Mucosa of rectum (tissue), 2 donors: ENCODE data around the gene C16orf95.

ENCODE experiments used
- H3K27ac ChIP-seq, 2 donors: one replicate each; pipeline ENCODE4 v1.7.0; 2013; ENCODE audit warnings: inconsistent platforms in 2 of 2, low read depth in 2 of 2, low read length in 2 of 2
- H3K27me3 ChIP-seq, 2 donors: one replicate each; pipeline ENCODE4 v1.7.0; 2013; ENCODE audit warnings: low read length in 2 of 2; ENCODE audit not compliant: control insufficient read depth in 2 of 2, insufficient read depth in 2 of 2
- H3K36me3 ChIP-seq, 2 donors: one replicate each; pipeline ENCODE4 v1.7.0; 2013; ENCODE audit warnings: low read length in 2 of 2; ENCODE audit not compliant: control insufficient read depth in 2 of 2, insufficient read depth in 2 of 2
- H3K4me1 ChIP-seq, 2 donors: one replicate each; pipeline ENCODE4 v1.7.0; 2013; ENCODE audit warnings: low read length in 2 of 2, mild to moderate bottlenecking in 1 of 2; ENCODE audit not compliant: control insufficient read depth in 2 of 2, insufficient read depth in 2 of 2
- H3K4me3 ChIP-seq, 2 donors: one replicate each; pipeline ENCODE4 v1.7.0; 2013; ENCODE audit warnings: low read length in 2 of 2
- H3K9ac ChIP-seq, 2 donors: one replicate each; pipeline ENCODE4 v1.7.0; 2013; ENCODE audit warnings: low read length in 2 of 2, low read depth in 1 of 2, mild to moderate bottlenecking in 1 of 2
- H3K9me3 ChIP-seq, 2 donors: one replicate each; pipeline ENCODE4 v1.7.0; 2013; ENCODE audit warnings: low read length in 2 of 2; ENCODE audit not compliant: control insufficient read depth in 2 of 2
- donor health status: healthy.
- donor health status: Normal muscosa, but diverticular disease.

The C16orf95 gene

DNA sequence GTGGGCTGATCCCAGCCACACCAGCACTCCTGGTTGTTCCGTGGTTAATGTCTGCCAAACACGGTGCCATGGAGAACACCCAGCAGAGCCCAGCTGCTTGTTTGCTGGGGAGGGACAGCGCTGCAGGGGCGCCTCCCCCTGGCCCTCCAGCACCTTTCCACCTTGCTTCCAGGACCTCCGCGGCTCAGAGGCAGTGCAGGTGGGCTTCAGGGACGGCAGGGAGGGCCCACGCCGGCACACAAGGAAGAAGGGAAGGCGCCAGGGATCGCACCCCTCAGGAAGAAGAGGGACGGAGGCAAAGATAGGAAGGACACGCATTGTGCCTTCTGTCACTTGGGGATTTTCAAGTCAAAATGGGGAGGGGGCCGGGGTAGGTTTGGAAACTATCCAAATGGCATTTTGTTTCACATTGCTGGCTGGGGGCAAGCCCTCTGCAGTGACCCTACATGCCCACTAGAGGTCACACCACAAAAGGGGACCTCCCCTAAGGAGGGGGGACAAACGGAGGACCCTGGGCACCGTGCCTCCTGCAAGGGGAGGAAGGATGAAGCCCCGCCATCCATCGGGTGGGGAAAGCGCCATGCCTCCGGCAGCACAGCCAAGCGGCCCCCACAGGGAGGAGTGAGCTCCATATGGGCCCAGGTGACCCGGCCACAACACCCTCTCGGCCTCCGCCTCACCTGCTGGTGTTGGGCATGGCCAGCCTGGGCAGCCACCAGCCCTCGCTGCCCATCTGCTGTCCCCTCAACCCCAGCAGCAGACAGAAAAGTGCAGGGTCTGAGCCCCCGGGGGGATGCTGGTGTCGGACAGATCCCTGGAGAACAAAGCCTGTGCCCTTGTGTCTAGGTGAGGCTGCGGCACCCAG, 7.5 kb upstream of the C16orf95 start:
- Histone ChIP-seq H3K36me3 (peaks cover 14 to 17% of the 10 kb centered on the region in 2 donors), H3K27me3 (no peaks in the 10 kb centered on the region), H3K9me3 (no peaks in the 10 kb centered on the region), H3K27ac (no peak overlapping the region), H3K9ac (no peak overlapping the region), H3K4me1 (peaks cover 0 to 3% of the 10 kb centered on the region in 2 donors), H3K4me3 (no peak overlapping the region)

DNA sequence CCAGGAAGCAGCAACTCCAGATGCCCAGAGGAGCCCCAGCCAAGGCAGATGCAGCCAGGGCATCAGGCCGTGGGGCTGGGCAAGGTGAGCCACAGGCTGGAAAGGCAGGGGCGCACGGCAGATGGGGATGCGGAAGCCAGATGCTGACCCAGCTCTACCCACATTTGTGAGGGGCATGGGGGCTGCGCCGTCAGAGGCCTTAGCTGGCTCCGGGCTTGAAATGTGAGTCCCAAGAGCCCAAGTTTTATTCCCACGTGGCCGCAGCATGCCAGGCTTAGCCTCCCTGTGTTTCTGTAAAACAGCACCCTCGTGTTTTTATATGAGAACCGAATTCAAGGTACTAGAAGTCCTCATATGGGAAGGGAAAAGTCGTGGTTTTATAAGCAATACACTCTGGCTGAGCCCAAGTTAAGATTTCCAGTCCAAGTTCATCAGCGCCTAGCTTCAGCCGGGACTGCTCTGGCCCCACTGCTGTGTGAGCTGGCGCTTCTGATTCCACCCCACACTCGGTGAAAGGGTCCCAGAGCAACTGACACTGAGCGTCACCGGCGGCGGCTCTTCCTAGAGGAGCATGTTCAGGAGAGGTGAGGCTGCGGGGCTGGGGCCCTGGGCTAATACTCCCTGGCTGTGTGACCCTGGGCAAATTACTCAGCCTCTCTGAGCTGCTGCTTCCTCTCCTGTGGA, 6.7 kb upstream of the C16orf95 start:
- Histone ChIP-seq H3K9me3 (no peaks in the 10 kb centered on the region), H3K27me3 (no peaks in the 10 kb centered on the region), H3K9ac (no peak overlapping the region), H3K4me1 (peaks cover 0 to 3% of the 10 kb centered on the region in 2 donors), H3K36me3 (peaks cover 10% of the 10 kb centered on the region in 2 donors), H3K27ac (no peak overlapping the region), H3K4me3 (no peak overlapping the region)

DNA sequence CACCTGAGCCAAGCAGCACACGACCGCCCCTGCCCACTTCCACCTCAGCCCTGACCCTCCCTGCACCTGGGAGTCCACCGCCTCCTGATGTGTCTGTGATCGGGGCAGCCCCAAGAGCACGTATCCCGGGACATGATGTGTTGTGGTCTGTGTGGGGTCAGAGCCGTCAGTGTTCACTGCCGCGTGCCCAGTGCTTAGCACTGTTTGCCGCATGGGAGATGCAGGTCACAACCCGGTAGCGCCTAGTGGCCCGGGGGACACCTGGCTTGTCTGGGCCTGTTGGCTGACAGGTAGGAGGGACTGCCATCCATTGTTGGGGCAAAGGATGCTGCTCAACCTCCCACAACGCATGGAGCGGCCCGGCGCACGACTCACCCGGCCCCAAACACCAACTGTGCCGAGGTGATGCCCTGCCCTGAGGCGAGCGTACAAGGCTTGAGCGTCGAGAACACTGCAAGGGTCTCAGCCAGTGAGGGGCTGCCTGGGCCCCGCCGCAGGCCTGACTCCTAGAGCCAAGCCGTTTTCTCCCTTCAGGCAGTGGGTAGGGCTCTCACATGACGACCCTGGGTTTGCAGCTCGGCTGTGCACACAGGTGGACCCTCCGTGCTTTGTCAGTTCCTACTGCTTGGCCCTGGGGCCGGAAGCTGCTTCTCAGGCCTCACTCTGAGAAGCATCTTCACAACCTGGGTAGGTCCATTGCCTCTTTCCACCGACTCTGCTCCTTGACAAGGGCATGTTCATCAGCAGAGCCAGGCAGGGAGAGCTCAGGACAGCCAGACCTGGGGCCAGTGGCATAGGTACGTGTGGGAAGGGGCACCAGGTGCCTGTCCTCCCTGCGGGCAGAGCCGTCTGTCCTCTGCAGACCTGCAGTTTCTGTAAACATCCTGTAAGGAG, 5.9 kb upstream of the C16orf95 start:
- Histone ChIP-seq H3K36me3 (peaks cover 4% of the 10 kb centered on the region in 2 donors), H3K4me3 (no peak overlapping the region), H3K27me3 (no peaks in the 10 kb centered on the region), H3K4me1 (peaks cover 6 to 7% of the 10 kb centered on the region in 2 donors), H3K27ac (no peak overlapping the region), H3K9me3 (no peaks in the 10 kb centered on the region), H3K9ac (no peak overlapping the region)

DNA sequence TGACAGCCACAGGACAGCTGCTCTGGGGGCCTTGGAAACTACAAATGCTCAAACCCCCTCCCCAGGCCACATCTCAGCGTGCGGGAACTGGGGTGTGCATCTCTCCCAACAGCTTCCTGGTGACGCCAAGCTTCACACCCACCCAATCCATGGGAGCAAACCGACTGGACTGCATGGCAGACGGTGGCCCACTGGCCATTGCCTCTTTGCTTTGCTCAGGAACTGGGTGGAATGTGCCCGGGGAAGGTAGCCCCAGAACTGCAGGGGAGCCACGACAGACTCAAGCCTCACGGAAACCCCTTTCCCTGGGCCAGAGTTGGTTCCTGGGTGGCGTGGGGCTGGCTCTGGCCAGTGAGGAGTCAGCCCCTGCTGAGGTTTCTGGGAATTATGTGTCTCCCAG, 5.2 kb upstream of the C16orf95 start:
- no peaks in the 10 kb centered on the region for H3K27me3 ChIP-seq
- H3K9ac ChIP-seq, result no peak overlapping the region
- no peak overlapping the region for H3K27ac ChIP-seq
- no peaks in the 10 kb centered on the region for H3K9me3 ChIP-seq
- H3K4me3 ChIP-seq, result no peak overlapping the region
- H3K36me3 ChIP-seq, result no peaks in the 10 kb centered on the region
- H3K4me1 ChIP-seq, result peaks cover 10% of the 10 kb centered on the region in 2 donors

DNA sequence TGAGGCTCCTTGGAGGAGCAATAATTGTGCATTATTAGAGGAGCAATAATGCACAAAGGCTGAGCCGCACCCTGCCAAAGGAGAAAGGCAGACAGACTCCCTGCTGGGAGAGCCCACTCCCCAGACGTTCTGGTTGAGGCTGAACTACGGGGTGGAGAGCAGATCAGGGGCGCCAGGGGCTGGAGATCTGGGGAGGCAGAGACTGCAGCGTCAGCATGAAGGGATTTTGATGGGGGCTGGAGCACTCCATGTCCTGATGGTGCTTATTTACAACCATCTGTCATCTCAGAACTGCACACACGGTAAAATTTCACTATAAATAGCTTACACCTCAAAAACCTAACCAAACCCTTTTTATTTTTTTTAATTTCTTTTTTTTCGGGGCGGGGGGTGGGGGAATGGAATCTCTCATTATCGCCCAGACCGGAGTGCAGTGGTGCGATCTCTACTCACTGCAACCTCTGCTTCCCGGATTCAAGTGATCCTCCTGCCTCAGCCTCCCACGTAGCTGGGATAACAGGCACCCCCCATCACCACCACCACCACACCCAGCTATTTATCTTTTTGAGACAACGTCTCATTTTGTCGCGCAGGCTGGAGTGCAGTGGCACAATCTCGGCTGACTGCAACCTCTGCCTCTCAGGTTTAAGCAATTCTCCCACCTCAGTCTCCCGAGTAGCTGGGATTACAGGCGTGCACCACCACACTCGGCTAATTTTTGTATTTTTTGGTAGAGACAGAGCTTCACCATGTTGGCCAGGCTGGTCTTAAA, 4.3 kb upstream of the C16orf95 start:
- Histone ChIP-seq H3K4me1 (peaks cover 12 to 13% of the 10 kb centered on the region in 2 donors), H3K36me3 (no peaks in the 10 kb centered on the region), H3K27me3 (no peaks in the 10 kb centered on the region), H3K9ac (no peak overlapping the region), H3K27ac (no peak overlapping the region), H3K4me3 (no peak overlapping the region), H3K9me3 (no peaks in the 10 kb centered on the region)

DNA sequence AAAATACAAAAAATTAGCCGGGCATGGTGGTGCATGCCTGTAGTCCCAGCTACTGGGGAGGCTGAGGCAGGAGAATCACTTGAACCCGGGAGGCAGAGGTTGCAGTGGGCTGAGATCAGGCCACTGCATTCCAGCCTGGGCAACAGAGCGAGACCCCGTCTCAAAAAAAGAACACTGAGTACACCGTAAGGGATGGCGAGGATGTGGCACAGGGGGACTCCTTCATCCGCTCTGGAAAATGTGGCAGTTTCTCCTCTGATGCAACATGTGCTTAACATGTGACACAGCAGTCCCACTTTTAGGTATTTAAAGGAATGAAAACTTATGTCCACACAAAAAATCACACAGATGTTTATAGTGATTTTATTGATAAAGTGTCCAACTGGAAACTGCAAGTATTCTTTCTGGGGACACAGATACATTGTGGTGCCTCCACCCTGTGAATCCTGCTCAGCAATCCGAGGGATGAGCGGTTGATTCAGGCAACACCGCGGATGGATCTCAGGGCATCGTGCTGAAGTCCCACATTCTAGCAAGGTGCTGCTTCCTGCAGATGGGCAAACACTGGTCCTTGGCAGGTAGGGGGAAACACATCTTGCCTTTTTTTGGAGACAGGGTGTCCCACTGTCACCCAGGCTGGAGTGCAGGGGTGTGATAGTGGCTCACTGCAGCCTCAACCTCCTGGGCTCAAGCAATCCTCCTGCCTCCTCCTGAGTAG, 3.5 kb upstream of the C16orf95 start:
- peaks cover 12 to 13% of the 10 kb centered on the region in 2 donors for H3K4me1 ChIP-seq
- no peaks in the 10 kb centered on the region for H3K36me3 ChIP-seq
- no peaks in the 10 kb centered on the region for H3K9me3 ChIP-seq
- H3K9ac ChIP-seq, result no peak overlapping the region
- H3K27ac ChIP-seq, result no peak overlapping the region
- no peaks in the 10 kb centered on the region for H3K27me3 ChIP-seq
- no peak overlapping the region for H3K4me3 ChIP-seq

DNA sequence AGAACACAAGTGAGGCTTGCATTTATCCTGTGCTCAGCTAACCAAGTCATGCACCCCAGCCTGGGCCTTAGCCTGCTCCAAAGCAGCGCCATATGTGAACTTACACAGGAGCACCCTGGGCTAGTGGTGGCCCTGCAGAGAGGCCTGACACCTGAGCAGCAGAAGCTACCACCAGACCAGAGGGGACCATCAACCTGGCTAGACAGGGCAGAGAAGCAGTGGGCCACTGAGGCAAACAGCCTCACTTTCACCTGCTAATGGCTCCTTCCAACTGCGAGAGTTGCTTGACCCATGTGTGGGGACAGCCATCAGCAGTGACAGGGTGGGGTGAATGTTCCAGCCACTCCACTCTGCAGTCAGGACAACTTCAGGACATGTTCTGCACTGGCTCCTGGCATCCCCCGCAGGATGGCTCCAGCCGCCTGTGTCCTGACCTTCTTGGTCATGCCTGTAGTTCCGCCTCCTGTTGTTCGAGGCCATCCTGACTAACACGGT, 2.9 kb upstream of the C16orf95 start:
- H3K27me3 ChIP-seq, result no peaks in the 10 kb centered on the region
- H3K4me3 ChIP-seq, result no peak overlapping the region
- H3K9me3 ChIP-seq, result no peaks in the 10 kb centered on the region
- H3K27ac ChIP-seq, result no peak overlapping the region
- no peak overlapping the region for H3K9ac ChIP-seq
- H3K36me3 ChIP-seq, result no peaks in the 10 kb centered on the region
- peaks cover 12 to 13% of the 10 kb centered on the region in 2 donors for H3K4me1 ChIP-seq

DNA sequence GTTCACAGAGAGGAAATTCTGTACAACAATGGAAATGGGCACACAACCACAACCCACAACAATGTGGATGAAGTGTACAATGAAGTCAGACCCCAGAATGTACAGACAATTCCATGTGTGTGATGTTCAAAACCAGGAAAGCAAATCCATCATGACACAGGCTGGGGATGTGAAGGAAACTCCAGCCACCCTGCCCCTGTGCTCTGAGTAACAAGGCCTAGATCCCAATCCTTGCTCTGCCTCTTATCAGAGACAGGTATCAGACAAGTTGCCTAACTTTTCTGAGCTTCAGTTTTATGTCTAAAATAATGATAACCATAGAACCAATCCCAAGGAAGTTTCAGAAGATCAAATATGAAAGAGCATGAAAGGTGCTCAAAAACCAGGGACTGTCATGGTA, 1.8 kb upstream of the C16orf95 start:
- Histone ChIP-seq H3K27ac (no peak overlapping the region), H3K27me3 (no peaks in the 10 kb centered on the region), H3K4me1 (peaks cover 10 to 12% of the 10 kb centered on the region in 2 donors), H3K9ac (no peak overlapping the region), H3K36me3 (no peaks in the 10 kb centered on the region), H3K4me3 (no peak overlapping the region), H3K9me3 (no peaks in the 10 kb centered on the region)
